Neural cell (in vitro differentiated cells): ENCODE measurements around the gene USO1.
"Not testable (repeated sequence)": the region's sequence is repeated elsewhere in the genome, so short reads cannot be mapped to it uniquely, and the experiment has no call there.

Experiments
- EP300 ChIP-seq: fragments of 450-650 bp; conservative IDR thresholded peaks from 2 replicates; pipeline ENCODE4 v1.6.1; 2014; ENCODE audit warnings: antibody characterized with exemption, mild to moderate bottlenecking, moderate library complexity; ENCODE audit not compliant: poor library complexity, severe bottlenecking
- EZH2 ChIP-seq: fragments of 200-600, 300-800 bp; shearing (Covaris generic), sonication (generic); IDR thresholded peaks from 2 replicates; pipeline ENCODE4 v1.6.1; 2014; ENCODE audit warnings: antibody characterized with exemption, low read length, borderline replicate concordance, mild to moderate bottlenecking; ENCODE audit not compliant: insufficient read depth, poor library complexity, severe bottlenecking
- MXI1 ChIP-seq: fragments of 450-650 bp; conservative IDR thresholded peaks from 2 replicates; pipeline ENCODE4 v1.6.1; 2014; ENCODE audit warnings: antibody characterized with exemption, mild to moderate bottlenecking; ENCODE audit not compliant: poor library complexity, severe bottlenecking
- RAD21 ChIP-seq: fragments of 450-650 bp; conservative IDR thresholded peaks from 2 replicates; pipeline ENCODE4 v1.6.1; 2014; ENCODE audit warnings: antibody characterized with exemption, mild to moderate bottlenecking, moderate library complexity
- TAF1 ChIP-seq: IDR thresholded peaks from 2 replicates; pipeline ENCODE4 v1.6.1; 2012; ENCODE audit warnings: low read depth
- TF ChIP-seq, protein P1 (sequence below): fragments of 450-650 bp; IDR thresholded peaks from 2 replicates; pipeline ENCODE4 v1.5.1; 2014; ENCODE audit warnings: antibody characterized with exemption, mild to moderate bottlenecking, moderate library complexity; ENCODE audit not compliant: poor library complexity, severe bottlenecking

DNA sequence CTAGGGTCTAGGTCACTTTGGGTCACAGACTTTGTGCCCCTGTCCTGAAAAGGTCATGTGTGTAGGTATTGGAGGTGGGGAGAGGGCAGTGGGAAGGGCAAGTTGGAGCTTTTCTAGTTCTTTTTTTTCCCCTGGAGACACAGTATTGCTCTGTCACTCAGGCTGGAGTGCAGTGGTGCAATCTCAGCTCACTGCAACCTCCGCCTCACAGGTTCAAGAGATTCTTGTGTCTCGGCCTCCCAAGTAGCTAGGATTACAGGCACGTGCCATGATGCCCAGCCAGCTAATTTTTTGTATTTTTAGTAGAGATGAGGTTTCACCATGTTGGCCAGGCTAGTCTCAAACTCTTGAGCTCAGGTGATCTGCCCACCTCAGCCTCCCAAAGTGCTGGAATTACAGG, 8.3 kb upstream of the USO1 start:
- TF ChIP-seq, protein P1, sequence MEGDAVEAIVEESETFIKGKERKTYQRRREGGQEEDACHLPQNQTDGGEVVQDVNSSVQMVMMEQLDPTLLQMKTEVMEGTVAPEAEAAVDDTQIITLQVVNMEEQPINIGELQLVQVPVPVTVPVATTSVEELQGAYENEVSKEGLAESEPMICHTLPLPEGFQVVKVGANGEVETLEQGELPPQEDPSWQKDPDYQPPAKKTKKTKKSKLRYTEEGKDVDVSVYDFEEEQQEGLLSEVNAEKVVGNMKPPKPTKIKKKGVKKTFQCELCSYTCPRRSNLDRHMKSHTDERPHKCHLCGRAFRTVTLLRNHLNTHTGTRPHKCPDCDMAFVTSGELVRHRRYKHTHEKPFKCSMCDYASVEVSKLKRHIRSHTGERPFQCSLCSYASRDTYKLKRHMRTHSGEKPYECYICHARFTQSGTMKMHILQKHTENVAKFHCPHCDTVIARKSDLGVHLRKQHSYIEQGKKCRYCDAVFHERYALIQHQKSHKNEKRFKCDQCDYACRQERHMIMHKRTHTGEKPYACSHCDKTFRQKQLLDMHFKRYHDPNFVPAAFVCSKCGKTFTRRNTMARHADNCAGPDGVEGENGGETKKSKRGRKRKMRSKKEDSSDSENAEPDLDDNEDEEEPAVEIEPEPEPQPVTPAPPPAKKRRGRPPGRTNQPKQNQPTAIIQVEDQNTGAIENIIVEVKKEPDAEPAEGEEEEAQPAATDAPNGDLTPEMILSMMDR: not testable (repeated sequence)
- TF ChIP-seq TAF1, RAD21, MXI1, EZH2, EP300: not testable (repeated sequence)
